Activated CD4-positive, CD25-positive, alpha-beta regulatory T cell treated with anti-CD3 and anti-CD28 coated beads, Interleukin-2, amount 50 U/mL, for 72 hours (primary cell): Measurements from ENCODE around the gene RNF138.
"Not testable (repeated sequence)": the region's sequence is repeated elsewhere in the genome, so short reads cannot be mapped to it uniquely, and the experiment has no call there.

Experiments
- DNase-seq: peaks from one replicate; pipeline ENCODE4 v3.0.0; 2021

Gene RNF138

DNA sequence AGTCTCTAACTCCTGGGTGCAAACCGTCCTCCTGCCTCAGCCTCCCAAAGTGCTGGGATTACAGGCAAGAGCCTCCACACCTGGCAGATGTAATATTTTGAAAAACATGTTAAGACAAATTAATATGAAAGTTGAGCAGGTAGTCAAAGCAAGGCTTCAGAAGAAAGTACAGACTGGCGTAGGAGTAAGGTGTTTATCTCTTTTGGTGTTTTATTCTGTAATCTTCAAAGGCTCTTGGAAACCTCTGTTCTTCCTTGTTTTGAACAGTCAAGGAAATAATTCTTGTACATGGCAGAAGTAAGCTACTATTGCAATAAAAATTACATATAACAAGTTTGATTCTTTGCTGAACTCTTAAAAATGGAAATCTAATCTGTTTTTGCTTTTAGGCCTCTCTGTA is 5.3 kb downstream of the RNF138 start:
- no peak for DNase-seq

DNA sequence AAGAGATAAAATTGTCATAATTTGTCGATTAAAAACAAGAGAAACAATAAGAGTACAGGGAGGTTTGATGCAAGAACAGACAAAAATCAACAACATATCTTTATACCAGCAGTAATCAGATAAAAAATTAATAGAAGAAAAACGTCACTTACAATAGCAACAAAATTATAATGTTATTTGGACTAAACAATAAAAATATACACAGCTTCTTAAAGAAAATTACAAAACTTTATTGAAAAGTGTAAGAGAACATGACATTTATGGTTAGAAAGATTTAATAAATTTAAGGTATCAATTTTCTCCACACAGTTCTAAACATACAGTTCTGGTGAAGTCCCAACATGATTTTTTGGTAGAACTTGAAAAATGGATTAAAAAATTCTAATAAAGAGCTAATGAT is 12.8 kb downstream of the RNF138 start:
- no peak for DNase-seq

DNA sequence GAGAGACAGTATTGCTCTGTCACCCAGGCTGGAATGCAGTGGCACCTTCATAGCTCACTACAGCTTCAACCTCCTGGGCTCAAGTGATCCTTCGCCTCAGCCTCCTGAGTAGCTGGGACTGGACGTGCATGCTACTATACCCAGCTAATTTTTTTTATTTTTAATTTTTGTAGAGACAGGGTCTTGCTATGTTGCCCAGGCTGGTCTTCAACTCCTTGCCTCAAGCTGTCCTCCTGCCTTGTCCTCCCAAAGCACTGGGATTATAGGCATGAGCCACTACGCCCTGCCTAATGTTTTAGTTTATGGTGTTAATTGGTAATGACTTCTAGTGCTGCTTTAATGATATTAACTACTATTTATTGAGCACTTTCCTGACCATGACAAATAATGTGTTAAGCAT is 18.3 kb downstream of the RNF138 start:
- DNase-seq = no peak

DNA sequence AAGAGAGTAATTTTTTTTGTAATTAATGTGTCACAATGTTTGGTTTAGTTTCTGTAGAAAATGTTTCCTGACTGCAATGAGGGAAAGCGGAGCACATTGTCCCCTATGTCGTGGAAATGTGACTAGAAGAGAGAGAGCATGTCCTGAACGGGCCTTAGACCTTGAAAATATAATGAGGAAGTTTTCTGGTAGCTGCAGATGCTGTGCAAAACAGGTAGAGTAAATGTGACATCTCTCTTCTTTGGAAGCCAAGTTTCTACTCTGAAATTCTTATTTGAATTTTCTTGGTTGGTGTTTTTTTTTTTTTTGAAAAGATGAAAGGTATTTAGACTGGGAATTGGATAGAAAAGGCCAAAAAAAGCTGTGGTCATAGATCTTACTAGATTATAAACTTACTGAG is 20.0 kb downstream of the RNF138 start:
- no peak for DNase-seq

DNA sequence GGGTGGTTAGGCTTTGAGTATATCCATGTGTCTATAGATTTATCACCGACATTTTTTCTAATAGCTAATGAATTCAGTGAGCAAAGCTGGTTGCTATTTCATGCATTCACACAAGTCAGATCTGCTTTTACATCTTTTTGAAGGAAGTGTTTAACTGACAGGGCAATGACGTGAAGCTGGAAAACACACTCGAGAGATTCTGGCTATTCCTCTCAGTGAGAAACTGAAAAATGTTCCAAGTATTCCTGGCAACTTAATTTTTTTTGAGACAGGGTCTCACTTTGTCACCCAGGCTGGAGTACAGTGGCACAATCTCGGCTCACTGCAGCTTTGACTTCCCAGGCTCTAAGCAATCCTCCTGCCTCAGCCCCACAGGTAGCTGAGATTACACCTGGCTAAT is 21.2 kb downstream of the RNF138 start:
- no peak for DNase-seq

DNA sequence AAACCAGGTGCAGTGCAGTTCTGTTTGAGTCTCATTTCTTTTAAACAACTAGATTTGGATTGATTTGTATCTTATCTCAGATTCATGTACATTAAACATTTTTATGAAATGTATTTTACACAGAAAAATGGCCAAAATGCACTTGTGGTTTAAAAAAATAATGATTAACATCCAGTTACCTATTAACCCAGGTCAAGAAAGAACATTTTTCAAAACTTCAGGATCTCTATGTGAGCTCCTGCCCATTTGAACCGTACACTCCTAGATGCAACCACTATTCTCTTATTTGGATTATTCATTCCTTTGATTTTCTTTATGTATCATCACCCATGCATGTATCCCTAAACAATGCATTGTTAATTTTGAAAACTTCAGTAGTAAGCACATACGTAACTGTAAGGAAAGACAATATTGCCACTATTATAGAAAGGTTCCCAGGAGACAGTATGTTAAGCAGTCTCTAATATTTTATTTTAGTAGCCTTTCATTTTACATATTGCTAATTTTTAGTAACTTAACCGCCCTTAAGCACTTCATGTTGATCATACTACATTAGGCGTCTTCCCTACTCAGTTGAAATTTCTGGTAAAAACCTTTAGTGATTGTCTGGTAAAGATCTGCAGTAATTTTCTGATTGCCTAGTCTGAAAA is 22.7 kb downstream of the RNF138 start:
- DNase-seq = no peak

DNA sequence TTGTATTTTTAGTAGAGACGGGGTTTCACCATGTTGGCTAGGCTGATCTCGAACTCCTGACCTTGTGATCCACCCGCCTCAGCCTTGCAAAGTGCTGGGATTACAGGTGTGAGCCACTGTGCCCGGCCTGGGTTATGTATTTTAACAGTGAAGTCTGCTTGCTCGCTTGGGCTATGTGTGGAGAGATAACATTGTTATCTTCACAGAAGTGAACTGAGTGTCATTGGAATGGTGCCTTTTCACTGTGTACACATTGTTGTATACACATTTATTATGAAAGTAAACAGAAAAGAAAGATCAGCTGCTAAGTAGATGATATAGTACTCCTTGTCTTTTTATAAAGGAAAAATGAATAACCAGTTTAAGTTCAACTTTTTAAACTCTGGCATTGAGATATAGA is 30.4 kb downstream of the RNF138 start:
- DNase-seq = no peak

DNA sequence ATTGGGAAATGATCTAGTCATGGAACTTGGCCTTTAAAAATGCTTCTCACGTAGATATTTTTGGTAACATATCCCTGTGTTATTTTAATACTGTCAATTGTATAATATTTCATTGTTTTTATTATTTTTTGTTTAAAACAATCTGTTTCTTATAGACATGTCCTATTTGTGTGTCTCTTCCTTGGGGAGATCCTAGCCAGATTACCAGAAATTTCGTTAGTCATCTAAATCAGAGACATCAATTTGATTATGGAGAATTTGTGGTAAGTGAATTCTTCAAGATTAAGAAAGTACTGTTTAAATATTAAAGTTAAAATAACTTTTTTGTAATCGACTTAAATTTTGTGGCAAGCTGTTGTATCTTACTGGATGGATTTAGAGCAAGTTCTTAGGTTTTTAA is 34.9 kb downstream of the RNF138 start:
- no peak for DNase-seq

DNA sequence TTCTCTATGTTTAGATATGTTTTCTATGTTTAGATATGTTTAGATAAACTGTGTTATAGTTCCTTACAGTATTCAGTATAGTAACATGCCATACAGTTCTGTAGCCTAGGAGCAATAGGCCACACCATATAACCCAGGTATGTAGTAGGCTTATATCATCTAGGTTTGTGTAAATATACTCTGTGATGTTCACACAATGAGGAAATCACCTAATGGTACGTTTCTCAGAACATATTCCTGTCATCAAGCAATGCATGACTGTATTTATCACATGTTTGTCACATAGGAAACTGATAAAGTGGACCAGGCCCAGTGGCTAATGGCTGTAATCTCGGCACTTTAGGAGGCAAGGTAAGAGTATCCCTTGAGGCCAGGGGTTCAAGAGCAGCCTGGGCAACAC is 44.0 kb downstream of the RNF138 start:
- no peak for DNase-seq

DNA sequence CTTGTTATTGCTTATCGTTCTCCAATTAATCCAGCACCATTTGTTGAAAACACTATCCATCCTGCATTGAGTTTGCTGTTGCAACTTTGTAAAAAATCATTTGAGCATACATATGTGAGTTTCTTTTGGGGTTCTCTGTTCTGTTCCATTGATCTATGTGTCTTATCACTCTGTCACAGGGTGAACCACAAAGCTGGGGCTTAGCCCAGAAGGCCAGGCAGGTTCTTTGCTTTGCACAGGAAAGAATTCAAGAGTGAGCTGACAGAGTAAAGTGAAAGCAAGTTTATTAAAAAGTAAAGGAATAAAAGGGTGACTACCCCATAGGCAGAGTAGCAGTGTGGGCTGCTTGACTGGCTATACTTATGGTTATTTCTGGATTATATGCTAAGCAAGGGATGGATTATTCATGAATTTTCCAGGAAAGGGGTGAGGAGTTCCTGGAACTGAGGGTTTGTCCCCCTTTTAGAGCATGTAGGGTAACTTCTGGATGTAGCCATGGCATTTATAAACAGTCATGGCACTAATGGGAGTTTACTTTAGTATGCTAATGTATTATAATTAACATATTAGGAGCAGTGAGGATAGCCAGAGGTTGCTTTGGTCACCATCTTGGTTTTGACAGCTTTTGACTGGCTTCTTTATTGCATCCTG is 46.8 kb downstream of the RNF138 start:
- no peak for DNase-seq

DNA sequence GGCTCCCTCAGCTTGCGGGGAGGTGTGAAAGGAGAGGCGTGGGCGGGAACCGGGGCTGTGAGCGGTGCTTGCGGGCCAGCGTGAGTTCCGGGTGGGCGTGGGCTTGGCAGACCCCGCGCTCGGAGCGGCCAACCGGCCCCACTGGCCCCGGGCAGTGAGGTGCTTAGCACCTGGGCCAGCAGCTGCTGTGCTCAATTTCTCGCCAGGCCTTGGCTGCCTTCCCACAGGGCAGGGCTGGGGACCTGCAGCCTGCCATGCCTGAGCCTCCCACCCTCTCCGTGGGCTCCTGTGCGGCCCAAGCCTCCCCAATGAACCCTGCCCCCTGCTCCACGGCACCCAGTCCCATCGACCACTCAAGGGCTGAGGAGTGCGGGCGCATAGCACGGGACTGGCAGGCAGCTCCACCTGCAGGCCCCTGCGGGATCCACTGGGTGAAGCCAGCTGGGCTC is 48.2 kb downstream of the RNF138 start:
- no peak for DNase-seq

DNA sequence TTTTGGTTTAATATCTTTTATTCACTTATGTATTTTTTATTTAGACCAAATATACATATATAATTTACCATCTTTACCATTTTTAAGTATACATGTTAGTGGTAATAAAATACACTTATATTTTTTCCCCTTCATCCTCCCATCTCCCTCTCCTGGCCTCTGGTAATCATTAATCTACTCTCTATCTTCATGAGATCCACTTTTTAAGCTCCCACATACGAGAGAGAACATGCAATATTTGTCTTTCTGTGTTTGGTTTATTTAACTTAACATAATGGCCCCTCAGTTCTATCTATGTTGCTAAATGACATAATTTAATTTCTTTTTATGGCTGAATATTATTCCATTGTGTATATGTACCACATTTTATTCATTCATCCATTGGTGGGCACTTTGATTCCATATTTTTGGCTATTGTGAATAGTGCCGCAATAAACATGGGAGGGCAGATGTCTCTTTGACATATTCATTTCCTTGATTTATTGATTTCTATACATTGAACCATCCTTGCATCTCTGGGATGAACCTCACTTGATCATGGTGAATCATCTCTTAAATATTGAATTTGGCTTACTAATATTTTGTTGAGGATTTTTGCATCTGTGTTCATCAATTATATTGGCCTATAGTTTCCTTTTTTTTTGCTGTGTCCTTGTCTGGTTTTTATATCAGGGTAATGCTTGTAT is 56.7 kb downstream of the RNF138 start:
- no peak for DNase-seq

DNA sequence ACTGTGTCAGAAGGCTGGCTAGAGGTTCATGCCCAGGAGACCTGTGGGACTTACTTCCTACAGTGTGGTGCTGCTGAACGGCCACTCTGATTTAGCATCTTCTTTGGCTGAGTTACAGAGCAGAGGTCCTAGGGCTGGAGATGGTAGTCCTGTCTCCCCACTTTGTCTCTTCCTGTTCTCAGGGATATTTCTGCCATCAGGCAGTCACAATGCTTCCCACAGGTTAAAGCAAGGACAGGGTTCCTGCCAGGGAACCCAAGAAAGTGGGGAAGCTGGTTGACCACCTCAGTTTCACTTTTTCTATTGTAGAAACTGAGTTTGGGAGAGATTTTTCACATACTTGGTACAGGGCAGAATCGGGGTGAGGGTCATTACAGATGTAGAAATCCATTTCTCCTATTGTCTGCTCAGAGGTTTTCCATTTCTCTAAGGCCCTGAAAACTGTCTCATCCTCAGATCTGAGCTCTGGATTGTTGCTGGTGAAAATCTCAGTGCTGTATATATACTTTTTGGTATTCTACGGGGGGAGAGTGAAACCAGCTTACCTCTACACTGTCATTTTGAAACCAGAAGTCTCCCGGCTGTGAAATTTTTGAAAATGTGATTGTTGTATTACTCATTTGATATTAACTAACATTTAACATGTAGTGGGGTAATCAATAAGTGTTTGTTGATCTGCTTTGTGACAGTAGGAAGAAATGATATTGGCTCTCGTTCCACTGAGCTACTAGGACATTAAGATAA is 61.2 kb downstream of the RNF138 start:
- no peak for DNase-seq

DNA sequence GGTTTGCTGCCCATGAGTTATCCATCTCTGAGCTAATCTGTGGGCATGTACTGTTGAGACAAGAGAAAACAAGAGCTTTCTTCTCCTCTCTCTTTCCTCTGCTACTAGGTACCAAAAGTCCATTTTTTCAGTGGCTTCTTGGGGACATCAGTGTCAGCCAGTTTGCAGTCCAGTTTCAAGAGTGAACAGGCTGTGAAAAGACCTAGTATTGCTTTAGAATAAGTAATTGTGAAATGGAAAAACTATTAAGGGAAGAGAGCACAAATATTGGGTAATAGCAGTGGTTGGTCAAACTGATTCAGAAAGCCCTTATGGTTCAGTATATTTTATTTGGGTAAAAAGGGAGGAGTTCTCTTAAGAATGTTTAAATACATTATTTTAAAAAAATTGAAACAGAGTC is 65.2 kb downstream of the RNF138 start:
- DNase-seq = no peak

DNA sequence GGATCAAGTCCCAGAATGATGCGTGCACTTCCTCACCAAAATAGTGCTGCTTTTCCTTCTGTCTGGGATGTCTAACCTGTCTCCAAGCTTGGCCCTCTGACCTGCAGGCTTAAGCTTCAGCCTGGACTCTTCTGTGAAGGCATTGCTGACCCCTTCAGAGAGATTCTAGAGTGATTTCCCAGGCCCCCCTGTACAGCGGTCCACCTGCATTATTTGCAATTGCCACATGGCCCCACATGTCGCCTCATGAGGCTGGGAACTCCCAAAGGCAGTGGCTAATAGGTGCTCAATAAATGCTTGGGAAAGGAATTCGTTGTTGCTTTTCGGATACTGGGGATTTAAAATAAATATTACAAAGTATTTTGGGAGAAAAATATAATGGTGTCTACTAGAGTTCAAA is 65.9 kb downstream of the RNF138 start:
- DNase-seq = no peak

DNA sequence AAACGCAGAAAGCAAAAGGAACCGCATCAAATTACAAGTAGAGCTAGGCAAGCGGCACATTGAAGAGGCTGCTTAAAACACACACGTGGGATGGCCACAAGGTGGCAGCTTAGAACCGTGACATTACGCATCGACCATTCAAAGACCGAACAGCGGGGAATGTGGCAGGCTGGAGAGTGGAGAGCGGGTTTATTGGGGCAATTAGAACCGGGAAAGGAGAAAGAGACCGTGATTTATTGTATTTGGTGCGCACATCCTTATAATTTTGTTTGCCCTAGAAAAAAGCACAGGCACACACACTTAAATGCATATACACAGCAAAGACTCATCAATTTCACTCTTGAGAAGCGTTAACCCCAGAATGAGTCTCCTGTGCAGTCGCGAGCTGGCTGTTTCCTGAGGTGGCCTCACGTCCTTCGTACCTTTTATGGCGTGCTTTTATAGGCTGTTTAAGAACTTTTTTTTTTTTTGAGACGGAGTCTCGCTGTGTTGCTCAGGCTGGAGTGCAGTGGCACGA is 66.5 kb downstream of the RNF138 start:
- DNase-seq = peak; percentile 57

DNA sequence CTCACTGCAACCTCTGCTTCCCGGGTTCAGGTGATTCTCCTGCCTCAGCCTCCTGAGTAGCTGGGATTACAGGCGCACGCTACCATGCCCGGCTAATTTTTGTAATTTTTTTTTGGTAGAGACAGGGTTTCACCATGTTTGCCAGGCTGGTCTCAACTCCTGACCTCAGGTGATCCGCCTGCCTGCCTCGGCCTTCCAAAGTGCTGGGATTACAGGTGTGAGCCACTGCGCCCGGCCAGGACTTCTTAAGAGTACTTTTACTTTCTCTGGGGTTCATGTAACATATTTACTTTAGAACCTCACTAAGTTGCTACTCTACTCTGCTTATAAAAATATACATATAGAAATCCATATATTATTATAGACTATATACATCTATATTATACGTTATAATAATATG is 67.0 kb downstream of the RNF138 start:
- not testable (repeated sequence) for DNase-seq

DNA sequence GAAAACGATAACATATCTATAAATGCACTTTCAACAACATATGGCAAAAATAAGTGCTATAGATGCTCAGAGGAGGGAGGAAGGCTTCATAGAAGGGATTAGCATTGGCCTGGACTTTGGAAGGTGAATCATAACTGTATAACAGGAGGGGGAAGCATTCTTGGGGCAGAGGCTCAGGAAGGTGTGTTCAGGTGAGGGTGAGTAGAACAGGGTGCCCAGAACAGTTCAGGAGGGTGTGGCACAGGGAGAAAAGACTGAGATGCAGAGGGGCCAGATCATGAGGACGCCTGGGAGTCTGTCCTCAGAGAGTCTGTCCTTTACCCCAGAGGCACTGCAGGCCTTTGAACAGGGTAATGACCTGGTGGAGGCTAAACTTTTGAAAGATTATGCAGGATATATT is 68.9 kb downstream of the RNF138 start:
- DNase-seq = no peak

DNA sequence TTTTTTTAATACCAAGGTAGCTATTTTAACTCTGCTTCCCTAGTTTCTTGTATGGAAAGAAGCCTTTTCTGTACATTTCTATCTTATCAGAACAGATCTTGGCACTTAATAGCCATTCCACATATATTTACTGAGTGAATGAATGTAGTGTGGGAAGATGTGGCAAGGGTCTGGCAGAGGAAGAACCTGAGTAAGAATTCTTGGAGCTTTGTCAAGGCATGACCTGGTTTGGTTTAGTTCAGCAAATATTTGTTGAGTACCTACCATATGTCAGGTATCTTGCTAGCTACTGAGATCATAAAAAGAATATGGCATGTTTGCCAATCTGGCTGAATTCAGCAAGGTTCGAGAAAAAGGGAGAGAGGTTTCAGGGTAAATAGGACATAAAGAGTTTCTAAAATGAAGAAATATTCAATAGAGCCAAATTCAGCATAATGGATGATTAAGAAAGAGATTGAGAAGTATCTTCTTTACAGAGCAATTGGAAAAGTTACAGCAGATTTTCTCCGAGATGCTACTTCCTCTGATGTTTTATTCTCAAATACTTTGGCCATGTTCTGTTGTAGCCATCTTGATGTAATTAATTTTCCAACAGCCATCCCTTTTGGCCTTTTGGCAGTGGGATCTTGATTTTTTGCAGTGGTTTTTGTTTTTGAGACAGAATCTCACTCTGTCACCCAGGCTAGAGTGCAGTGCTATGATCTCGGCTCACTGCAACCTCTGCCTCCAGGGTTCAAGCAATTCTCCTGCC is 76.5 kb downstream of the RNF138 start:
- no peak for DNase-seq

DNA sequence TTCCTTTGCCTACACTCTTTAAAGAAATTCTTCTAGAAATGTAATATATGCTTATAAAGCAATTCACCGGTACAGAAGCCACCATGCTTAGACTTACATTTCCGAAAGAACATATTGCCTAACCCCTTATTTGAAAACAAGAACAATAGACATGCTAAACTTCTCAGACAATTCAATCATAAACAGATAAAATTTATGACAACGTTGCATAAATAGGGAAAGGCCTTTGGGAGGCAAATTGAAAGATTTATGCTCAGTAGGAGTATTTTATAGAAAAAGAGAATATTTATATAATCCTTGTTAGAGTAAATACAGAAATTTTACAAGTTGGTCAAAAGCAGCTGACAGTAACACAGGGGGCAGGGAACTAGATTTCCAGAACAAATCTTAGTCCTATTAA is 82.0 kb downstream of the RNF138 start:
- no peak for DNase-seq

DNA sequence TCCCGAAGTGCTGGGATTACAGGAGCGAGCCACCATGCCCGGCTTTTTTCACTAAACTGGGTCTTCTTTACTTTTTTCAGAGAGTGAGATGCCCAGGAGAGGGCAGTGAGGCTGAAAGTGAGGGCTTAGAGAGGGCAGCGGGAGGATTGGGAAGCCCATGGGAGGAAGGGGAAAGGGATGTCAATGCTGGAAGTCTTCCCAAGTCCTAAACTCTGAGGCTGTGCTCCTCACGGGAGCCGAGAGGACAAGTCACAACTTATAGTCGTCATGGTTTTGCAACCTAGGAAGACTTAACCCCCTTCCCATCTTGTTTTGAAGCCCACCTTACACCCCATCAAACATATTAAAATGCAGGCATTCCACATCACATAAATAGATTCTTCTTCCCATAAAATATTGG is 83.0 kb downstream of the RNF138 start:
- DNase-seq = no peak

DNA sequence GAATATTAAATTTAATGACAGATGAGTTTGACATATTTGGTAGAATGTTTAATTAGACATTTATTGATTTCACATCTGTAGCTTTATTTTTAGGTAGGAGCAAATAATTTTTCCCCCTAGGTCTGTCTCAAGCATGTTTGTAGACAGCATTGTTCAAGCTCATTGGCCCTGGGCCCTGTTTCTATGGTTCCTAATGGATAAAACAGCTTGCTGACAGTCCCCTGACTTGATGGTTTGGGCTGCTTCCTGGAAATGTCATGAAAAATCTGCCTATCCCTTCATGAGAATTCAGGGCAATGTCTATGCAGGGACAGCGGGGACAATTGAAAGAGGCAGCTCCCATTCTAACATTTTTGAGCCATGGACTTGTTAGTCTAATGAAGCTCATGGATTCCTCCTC is 83.6 kb downstream of the RNF138 start:
- no peak for DNase-seq

DNA sequence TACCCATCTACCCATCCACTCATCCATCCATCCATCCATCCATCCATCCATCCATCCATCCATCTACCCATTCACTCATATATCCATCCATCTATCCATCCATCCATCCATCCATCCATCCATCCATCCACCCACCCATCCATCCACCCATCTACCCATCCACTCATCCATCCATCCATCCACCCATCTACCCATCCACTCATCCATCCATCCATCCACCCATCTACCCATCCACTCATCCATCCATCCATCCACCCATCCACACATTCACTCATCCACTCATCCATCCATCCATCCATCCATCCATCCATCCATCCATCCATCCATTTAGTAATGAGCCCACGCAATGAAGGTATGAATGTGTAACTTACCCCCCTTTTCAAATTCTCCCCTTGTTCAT is 85.1 kb downstream of the RNF138 start:
- DNase-seq = not testable (repeated sequence)
